Adrenal gland (tissue), 12 donors: ENCODE measurements around the gene SGPL1. TPM values are rescaled to one million over a fixed set of nuclear protein-coding genes. Genes with fewer than 3 reads are reported as not detected.
A peak's percentile ranks its signal among the peaks of the same experiment; 100 is the strongest.

Experiments
- DNase-seq, 7 donors: peaks; one replicate each; pipeline ENCODE4 v3.0.0-alpha.2; 2019 to 2020
- H3K27ac ChIP-seq, 5 donors: fragments of 200-600 bp; sonication (generic) in 4 of 5; 1 replicate in 3 of 5; 2 replicates in 2 of 5; pipeline versions ENCODE4 v1.5.1 to v1.8.0; 2016 to 2020; ENCODE audit warnings: mild to moderate bottlenecking in 1 of 5
- H3K27me3 ChIP-seq: fragments of 200-600 bp; 2 replicates; pipeline ENCODE4 v1.8.0; 2021
- H3K36me3 ChIP-seq, 2 donors: fragments of 200-600 bp; replicated peaks in 1 of 2; 1 replicate in 1 of 2; 2 replicates in 1 of 2; pipeline versions ENCODE4 v1.5.1 to v1.8.0; 2018 to 2022
- H3K4me1 ChIP-seq, 2 donors: fragments of 200-600 bp; replicated peaks in 1 of 2; 1 replicate in 1 of 2; 2 replicates in 1 of 2; pipeline versions ENCODE4 v1.5.1 to v1.8.0; 2018 to 2021
- H3K4me3 ChIP-seq, 4 donors: fragments of 200-600 bp; sonication (generic) in 3 of 4; one replicate each; pipeline ENCODE4 v1.5.1; 2016 to 2018
- H3K9me3 ChIP-seq, 3 donors: fragments of 200-600 bp; sonication (generic) in 1 of 3; replicated peaks in 1 of 3; 1 replicate in 2 of 3; 2 replicates in 1 of 3; pipeline versions ENCODE4 v1.5.1 to v1.8.0; 2016 to 2021
- CTCF ChIP-seq, 6 experiments: fragments of 450-650 bp in 4 of 6; fragments of 200-600 bp in 2 of 6; sonication (generic) in 1 of 6; IDR thresholded peaks; 1 replicate in 5 of 6; 2 replicates in 1 of 6; pipeline versions ENCODE4 v1.5.1 to v1.8.0; 2016 to 2021; ENCODE audit warnings: antibody characterized with exemption in 6 of 6, mild to moderate bottlenecking in 2 of 6, moderate library complexity in 1 of 6
- POLR2A ChIP-seq, 2 donors: fragments of 450-650 bp; IDR thresholded peaks; one replicate each; pipeline ENCODE4 v1.6.1; 2017; ENCODE audit warnings: antibody characterized with exemption in 2 of 2, mild to moderate bottlenecking in 2 of 2, moderate library complexity in 1 of 2
- WGBS, 4 donors: extraction: QIAGEN DNeasy Blood & Tissue Kit in 2 of 4; methylation state at CpG; one replicate each; pipeline versions ENCODE4 v1.1.5 to v1.1.7; 2013 to 2017; 5-methylcytosine and 5-hydroxymethylcytosine counted together
- intact Hi-C, 2 donors: fragments of 100-400 bp; cut with DNase I; formaldehyde crosslinking; loops; one replicate each; pipeline versions ENCODE4 v1.14.1 to v1.15.0; 2022 to 2023
- polyA plus RNA-seq, 3 donors: library from polyadenylated mRNA; stranded (reverse); fragments of 200-250 nt in 2 of 3; fragments of 350-450 nt in 1 of 3; fragmentation: Illumina TruSeq in 1 of 3; extraction: RNeasy Lipid Tissue Mini Kit (QIAGEN cat#74804) in 1 of 3; gene quantifications; one replicate each; pipeline ENCODE4 v1.2.3, GENCODE V29; 2013 to 2014
- total RNA-seq, 9 donors: library from RNA; depleted of rRNA in 4 of 9; stranded (reverse); fragments of >200 nt in 4 of 9; fragments of 120-200 nt in 1 of 9; fragmentation: NEBNext Ultra II Directional in 1 of 9; extraction: Animal tissue kit (Norgen Biotek cat#: 25700) in 1 of 9; gene quantifications; one replicate each; pipeline versions ENCODE4 v1.1.0 to v1.2.4, GENCODE V29; 2013 to 2023
- donor health status: healthy with polysubstance abuse.
- donor health status: Bipolar disorder and iron deficiency.
- donor health status: DM: yes; HTN: yes; CAD: no.
- donor health status: DM: no; HTN: no; CAD: no.
- donor health status: DM: no; HTN: no; CAD: no.
- donor health status: DM: yes; HTN: yes; CAD: no.

Gene SGPL1
- total and polyA plus RNA-seq, 12 donors = 8.7 to 47.9 (median 33.2) TPM

GRCh38 chr10:70822076-70822820 is 6.5 kb downstream of the SGPL1 start:
- DNase-seq = no peak
- 83 to 98% (median 90%) methylated on average over 2 of the region's 2 CpGs for WGBS, 4 donors
- H3K27me3 ChIP-seq = no peaks in the 10 kb centered on the region
- peaks cover 0 to 23% of the 10 kb centered on the region in 2 donors for H3K36me3 ChIP-seq
- no peaks in the 10 kb centered on the region for H3K9me3 ChIP-seq
- H3K4me3 ChIP-seq = no peak overlapping the region
- TF ChIP-seq CTCF (IDR thresholded peaks at IDR 0.05) = no peak
- no peak for TF ChIP-seq POLR2A (IDR thresholded peaks at IDR 0.05)
- peaks cover 6 to 21% of the 10 kb centered on the region in 2 donors for H3K4me1 ChIP-seq
- H3K27ac ChIP-seq = peak overlapping the region in 1 of 5 donors; percentile 13
- intact Hi-C loops = no loop called here

- no peak overlapping the region for H3K4me3 ChIP-seq
- no peaks in the 10 kb centered on the region for H3K9me3 ChIP-seq
- 77 to 88% (median 83%) methylated on average over 2 of the region's 2 CpGs for WGBS, 4 donors
- TF ChIP-seq POLR2A (IDR thresholded peaks at IDR 0.05) (no peak), CTCF (IDR thresholded peaks at IDR 0.05) (no peak)
- peaks cover 13 to 39% of the 10 kb centered on the region in 2 donors for H3K4me1 ChIP-seq
- no peaks in the 10 kb centered on the region for H3K36me3 ChIP-seq
- no peaks in the 10 kb centered on the region for H3K27me3 ChIP-seq
- intact Hi-C loops = no loop called here
- H3K27ac ChIP-seq = no peak overlapping the region
- no peak for DNase-seq
Measured at GRCh38 chr10:70827086-70827757, 11.5 kb downstream of the SGPL1 start.

- no peaks in the 10 kb centered on the region for H3K9me3 ChIP-seq
- peaks cover 27 to 56% of the 10 kb centered on the region in 2 donors for H3K4me1 ChIP-seq
- TF ChIP-seq POLR2A (IDR thresholded peaks at IDR 0.05) (no peak), CTCF (IDR thresholded peaks at IDR 0.05) (no peak)
- WGBS, 4 donors = 81 to 92% (median 88%) methylated on average over 4 of the region's 4 CpGs
- intact Hi-C loops = no loop called here
- no peaks in the 10 kb centered on the region for H3K36me3 ChIP-seq
- peak overlapping the region in 1 of 5 donors; percentile 36 for H3K27ac ChIP-seq
- no peak overlapping the region for H3K4me3 ChIP-seq
- no peaks in the 10 kb centered on the region for H3K27me3 ChIP-seq
- no peak for DNase-seq
Measured at GRCh38 chr10:70828923-70829322, 13.2 kb downstream of the SGPL1 start.

GRCh38 chr10:70829543-70829942 is 13.8 kb downstream of the SGPL1 start:
- intact Hi-C loops = no loop called here
- no peak for DNase-seq
- Histone ChIP-seq H3K27ac (peak overlapping the region in 2 of 5 donors; percentile 21 to 36), H3K4me3 (no peak overlapping the region), H3K36me3 (no peaks in the 10 kb centered on the region), H3K4me1 (peaks cover 27 to 57% of the 10 kb centered on the region in 2 donors), H3K27me3 (no peaks in the 10 kb centered on the region), H3K9me3 (no peaks in the 10 kb centered on the region)
- 40 to 56% (median 45%) methylated on average over 5 of the region's 5 CpGs for whole genome bisulfite sequencing, 4 donors
- no peak for TF ChIP-seq POLR2A (IDR thresholded peaks at IDR 0.05)
- TF ChIP-seq CTCF (IDR thresholded peaks at IDR 0.05) = no peak
